HCT116 (cell line): Measurements from ENCODE around the gene LFNG. TPM values are rescaled to one million over a fixed set of nuclear protein-coding genes. Genes with fewer than 3 reads are reported as not detected.

Experiments
- ATAC-seq: fragments of 200-7000 bp; cut with Tn5 transposase; 2 replicates; pipeline ENCODE4 v1.9.1; 2020; ENCODE audit warnings: mild to moderate bottlenecking, moderate library complexity
- BruUV-seq: library from RNA; stranded (reverse); fragments of 400-500 nt; replicated peaks from 2 replicates; lab custom pipeline; 2021; lab: Mats Ljungman, UMichigan
- CTCF ChIA-PET: fragments of 300-600 bp; sonication (Branson Sonifier 250); formaldehyde crosslinking; loops from one replicate; lab custom pipeline; 2021; ENCODE audit warnings: antibody characterized with exemption; lab: Charles Lee
- POLR2A ChIA-PET: fragments of 300-600, 350-600 bp; sonication (Branson Sonifier 250); formaldehyde crosslinking; loops from one replicate; lab custom pipeline; 2021; ENCODE audit warnings: antibody characterized with exemption; lab: Charles Lee
- RAD21 ChIA-PET, 2 experiments: fragments of 300-600 bp; sonication (Branson Sonifier 250); formaldehyde crosslinking; loops; one replicate each; lab custom pipeline; 2023; ENCODE audit warnings: low total read pairs in 2 of 2; ENCODE audit not compliant: uncharacterized antibody in 2 of 2, unreplicated experiment in 2 of 2, low non-redundant PET in 1 of 2; lab: Charles Lee
- DNase-seq: peaks from one replicate; pipeline ENCODE4 v3.0.0-alpha.2; 2010; ENCODE audit warnings: low read depth, low spot score
- H2AFZ ChIP-seq: fragments of 200-600 bp; shearing (Covaris generic), sonication (generic); 2 replicates; pipeline ENCODE4 v1.6.1; 2017; ENCODE audit warnings: low read depth, mixed run types, mixed read lengths, antibody characterized with exemption, low read length; ENCODE audit not compliant: poor library complexity, severe bottlenecking
- H3K27ac ChIP-seq: 2 replicates; pipeline ENCODE4 v1.5.1; 2012; ENCODE audit warnings: low read depth, low read length
- H3K27me3 ChIP-seq: fragments of 200-600 bp; sonication (generic); 2 replicates; pipeline ENCODE4 v1.6.1; 2016; ENCODE audit warnings: mixed run types, low read length, mixed read lengths; ENCODE audit not compliant: insufficient read depth
- H3K36me3 ChIP-seq, 2 experiments: fragments of 200-500 bp in 1 of 2; fragments of 200-600 bp in 1 of 2; sonication (Bioruptor generic) in 1 of 2; sonication (generic) in 1 of 2; 2 replicates each; pipeline versions ENCODE4 v1.5.1 to v1.6.1; 2014 to 2016; ENCODE audit warnings: low read length in 2 of 2, inconsistent platforms in 1 of 2, mixed read lengths in 1 of 2, mixed run types in 1 of 2; ENCODE audit not compliant: insufficient read depth in 2 of 2, control insufficient read depth in 1 of 2
- H3K4me1 ChIP-seq, 2 experiments: fragments of 200-600 bp in 1 of 2; sonication (generic) in 1 of 2; 2 replicates each; pipeline versions ENCODE4 v1.5.1 to v1.6.1; 2012 to 2017; ENCODE audit warnings: low read length in 2 of 2, inconsistent platforms in 1 of 2, mild to moderate bottlenecking in 1 of 2, mixed read lengths in 1 of 2, mixed run types in 1 of 2, moderate library complexity in 1 of 2; ENCODE audit not compliant: insufficient read depth in 2 of 2, control insufficient read depth in 1 of 2
- H3K4me2 ChIP-seq: fragments of 200-600 bp; sonication (generic); 2 replicates; pipeline ENCODE4 v1.6.1; 2017; ENCODE audit warnings: mixed run types, low read length, mixed read lengths
- H3K4me3 ChIP-seq, 2 experiments: fragments of 200-600 bp in 1 of 2; sonication (generic) in 1 of 2; replicated peaks in 1 of 2; 2 replicates each; pipeline ENCODE4 v1.5.1; 2011 to 2016; ENCODE audit warnings: low read length in 2 of 2, control low read depth in 1 of 2, low read depth in 1 of 2, mild to moderate bottlenecking in 1 of 2, mixed read lengths in 1 of 2, mixed run types in 1 of 2
- H3K79me2 ChIP-seq: fragments of 200-600 bp; sonication (generic); 2 replicates; pipeline ENCODE4 v1.6.1; 2017; ENCODE audit warnings: mild to moderate bottlenecking, mixed run types, low read length, moderate library complexity, mixed read lengths; ENCODE audit not compliant: insufficient read depth
- H3K9ac ChIP-seq: fragments of 200-600 bp; sonication (generic); 2 replicates; pipeline ENCODE4 v1.6.1; 2016; ENCODE audit warnings: low read length, mixed read lengths
- H3K9me2 ChIP-seq: fragments of 200-600 bp; sonication (generic), shearing (Covaris generic); 2 replicates; pipeline ENCODE4 v1.6.1; 2017; ENCODE audit warnings: mixed run types, mild to moderate bottlenecking, moderate library complexity; ENCODE audit not compliant: insufficient read depth
- H3K9me3 ChIP-seq, 2 experiments: fragments of 200-500 bp in 1 of 2; fragments of 200-600 bp in 1 of 2; sonication (Bioruptor generic) in 1 of 2; sonication (generic) in 1 of 2; 2 replicates each; pipeline ENCODE4 v1.6.1; 2014 to 2017; ENCODE audit warnings: low read length in 2 of 2, mixed read lengths in 2 of 2, inconsistent platforms in 1 of 2, low read depth in 1 of 2, mild to moderate bottlenecking in 1 of 2, mixed run types in 1 of 2, moderate library complexity in 1 of 2; ENCODE audit not compliant: control insufficient read depth in 1 of 2, insufficient read depth in 1 of 2
- H4K20me1 ChIP-seq: fragments of 200-600 bp; sonication (generic), shearing (Covaris generic); 2 replicates; pipeline ENCODE4 v1.6.1; 2017; ENCODE audit warnings: mixed run types, mild to moderate bottlenecking, moderate library complexity; ENCODE audit not compliant: insufficient read depth
- CEBPB ChIP-seq: IDR thresholded peaks from 2 replicates; pipeline ENCODE4 v1.6.1; 2012; ENCODE audit warnings: low read depth
- FOSL1 ChIP-seq: IDR thresholded peaks from 2 replicates; pipeline ENCODE4 v1.6.1; 2012; ENCODE audit warnings: low read depth
- POLR2A ChIP-seq: IDR thresholded peaks from 2 replicates; pipeline ENCODE4 v1.7.0; 2011; ENCODE audit warnings: borderline replicate concordance; ENCODE audit not compliant: insufficient read depth, insufficient read length; ENCODE audit errors: extremely low read depth
- POLR2AphosphoS5 ChIP-seq: IDR thresholded peaks from 2 replicates; pipeline ENCODE4 v1.6.1; 2011; ENCODE audit warnings: mild to moderate bottlenecking, low read depth, low read length, moderate library complexity
- YY1 ChIP-seq: IDR thresholded peaks from 2 replicates; pipeline ENCODE4 v1.6.1; 2011; ENCODE audit warnings: low read length, low read depth, moderate library complexity, mild to moderate bottlenecking; ENCODE audit not compliant: insufficient replicate concordance; ENCODE audit errors: extremely low read depth
- ZBTB33 ChIP-seq: IDR thresholded peaks from 2 replicates; pipeline ENCODE4 v1.6.1; 2011; ENCODE audit warnings: mild to moderate bottlenecking, low read length, moderate library complexity; ENCODE audit not compliant: insufficient replicate concordance; ENCODE audit errors: extremely low read depth
- ZFX ChIP-seq: fragments of 450-650 bp; IDR thresholded peaks from 2 replicates; pipeline ENCODE4 v1.6.1; 2017
- intact Hi-C: fragments of 100-400 bp; cut with micrococcal nuclease; formaldehyde crosslinking; loops from 2 replicates; pipeline ENCODE4 v1.10.0; 2022
- total RNA-seq: library from RNA; stranded (reverse); gene quantifications from one replicate; pipeline ENCODE4 v1.2.1, GENCODE V29; 2021; ENCODE audit not compliant: unreplicated experiment

Gene LFNG
- total RNA-seq, 1 experiment from 2014 or later, result 14.3 TPM

GRCh38 chr7:2523461-2523936, 3.9 kb downstream of the LFNG start:
- peak overlapping the region; percentile 98 for H3K27ac ChIP-seq
- intact Hi-C loops, result loop anchor here (5.0 kb wide), 1 partner anchor 34 kb away; the partner anchor contains the start of genes BRAT1 and IQCE
- TF ChIP-seq FOSL1, result no peak
- no peak for TF ChIP-seq POLR2A
- TF ChIP-seq CEBPB, result no peak
- peak; percentile 27; the same call in 1 of the 2 replicates for TF ChIP-seq ZFX
- no peaks in the 10 kb centered on the region for H4K20me1 ChIP-seq
- no peaks in the 10 kb centered on the region for H3K9me2 ChIP-seq
- ChIA-PET RAD21 (no interaction called here), CTCF (interaction anchor here (1.3 kb wide), 1 partner anchor 54 kb away, joined by 3 read pairs; no protein-coding TSS in a partner anchor), POLR2A (no interaction called here)
- peaks cover 13% of the 10 kb centered on the region; the same call in 1 of the 2 replicates for H3K79me2 ChIP-seq
- BruUV-seq, result no TSS peak
- H3K36me3 ChIP-seq, result no peaks in the 10 kb centered on the region
- peak overlapping the region; percentile 68 for H3K9ac ChIP-seq
- H3K4me1 ChIP-seq, result peaks cover 60 to 80% of the 10 kb centered on the region in 2 experiments
- ATAC-seq (peak; percentile 20), DNase-seq (no peak)
- no peak overlapping the region for H2AFZ ChIP-seq
- no peaks in the 10 kb centered on the region for H3K9me3 ChIP-seq
- peak overlapping the region; percentile 85 for H3K4me2 ChIP-seq
- peak overlapping the region; percentile 28 to 42 for H3K4me3 ChIP-seq
- no peaks in the 10 kb centered on the region for H3K27me3 ChIP-seq

DNA sequence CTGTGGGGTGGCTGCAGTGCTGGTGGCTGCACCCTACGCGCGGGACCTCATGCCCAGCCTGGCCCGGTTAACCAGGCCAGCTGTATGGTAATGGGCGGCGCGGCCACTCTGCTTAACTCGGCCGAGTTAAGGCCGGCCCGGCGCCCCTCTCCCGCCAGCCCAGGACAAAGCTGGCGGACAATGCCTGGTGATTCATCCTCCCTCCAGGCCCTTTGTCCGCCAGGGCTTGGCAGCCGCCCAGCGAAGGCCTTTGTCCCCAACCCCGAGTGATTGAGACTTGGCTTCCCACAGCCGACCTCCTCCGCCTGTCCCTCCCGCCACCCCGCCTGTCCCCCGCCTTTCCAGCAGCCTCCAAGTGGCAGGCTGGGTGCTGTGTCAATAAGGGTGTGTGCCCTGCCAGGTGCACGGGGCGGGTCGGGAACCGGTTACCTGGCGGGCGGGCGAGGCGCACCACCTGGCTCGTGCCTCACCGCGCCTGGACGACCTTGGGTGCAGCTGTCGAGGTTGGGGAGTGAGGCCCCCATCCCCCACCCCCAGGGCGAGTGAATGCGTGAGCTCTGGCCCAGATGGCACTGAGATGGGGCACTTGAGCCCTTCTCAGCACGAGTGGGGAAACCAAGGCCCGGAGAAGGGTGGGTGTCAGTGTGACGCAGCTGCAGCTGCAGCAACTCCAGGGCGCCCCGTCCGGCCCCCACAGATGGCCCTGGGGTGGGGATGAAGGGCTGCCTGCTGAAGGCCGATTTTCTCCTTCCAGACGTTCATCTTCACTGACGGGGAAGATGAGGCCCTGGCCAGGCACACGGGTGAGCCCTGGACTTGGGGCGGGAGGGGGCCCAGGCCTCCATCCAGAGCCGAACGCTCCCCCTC, 4.6 kb downstream of the LFNG start:
- no TSS peak for BruUV-seq
- ChIA-PET POLR2A (no interaction called here), RAD21 (no interaction called here), CTCF (interaction anchor here (1.3 kb wide), 1 partner anchor 55 kb away, joined by 3 read pairs; no protein-coding TSS in a partner anchor)
- Histone ChIP-seq H3K4me3 (peak overlapping the region; percentile 28 to 42), H3K27me3 (no peaks in the 10 kb centered on the region), H3K36me3 (no peaks in the 10 kb centered on the region), H3K79me2 (peaks cover 13% of the 10 kb centered on the region; the same call in 1 of the 2 replicates), H3K4me2 (peak overlapping the region; percentile 85), H3K9me2 (no peaks in the 10 kb centered on the region), H3K27ac (peak overlapping the region; percentile 98), H3K9ac (peak overlapping the region; percentile 68), H4K20me1 (no peaks in the 10 kb centered on the region), H3K4me1 (peaks cover 64 to 80% of the 10 kb centered on the region in 2 experiments), H2AFZ (no peak overlapping the region), H3K9me3 (no peaks in the 10 kb centered on the region)
- intact Hi-C loops, result loop anchor here (5.0 kb wide), 1 partner anchor 33 kb away; the partner anchor contains the start of genes BRAT1 and IQCE
- TF ChIP-seq ZBTB33 (peak; percentile 47), YY1 (peak; percentile 44), POLR2AphosphoS5 (peak; percentile 59; the same call in 1 of the 2 replicates), CEBPB (no peak)
- ATAC-seq, result peak; percentile 57
- peak; percentile 84 for DNase-seq
